Trophoblast cell (in vitro differentiated cells and primary cell): ENCODE results near the gene RABL2B.
"Not testable (repeated sequence)": the region's sequence is repeated elsewhere in the genome, so short reads cannot be mapped to it uniquely, and the experiment has no call there.

Source experiments
- DNase-seq, 2 donors: peaks; one replicate each; pipeline ENCODE4 v3.0.0-alpha.2; 2016
- H2AFZ ChIP-seq: 2 replicates; pipeline ENCODE4 v1.6.1; 2013; ENCODE audit warnings: low read length, moderate library complexity, mild to moderate bottlenecking; ENCODE audit not compliant: insufficient read depth, poor library complexity
- H2AK5ac ChIP-seq: 2 replicates; pipeline ENCODE4 v1.6.1; 2013; ENCODE audit warnings: mild to moderate bottlenecking, low read length
- H2BK120ac ChIP-seq: 2 replicates; pipeline ENCODE4 v1.6.1; 2013; ENCODE audit warnings: low read length, mild to moderate bottlenecking, moderate library complexity; ENCODE audit not compliant: insufficient read depth, poor library complexity
- H2BK12ac ChIP-seq: 2 replicates; pipeline ENCODE4 v1.6.1; 2013; ENCODE audit warnings: mild to moderate bottlenecking, low read length, moderate library complexity
- H2BK5ac ChIP-seq: 2 replicates; pipeline ENCODE4 v1.6.1; 2013; ENCODE audit warnings: low read length, low read depth, moderate library complexity, mild to moderate bottlenecking; ENCODE audit not compliant: poor library complexity
- H3K14ac ChIP-seq: 2 replicates; pipeline ENCODE4 v1.6.1; 2013; ENCODE audit warnings: mild to moderate bottlenecking, low read length
- H3K18ac ChIP-seq: 2 replicates; pipeline ENCODE4 v1.6.1; 2013; ENCODE audit warnings: mild to moderate bottlenecking, low read length
- H3K23ac ChIP-seq: 2 replicates; pipeline ENCODE4 v1.6.1; 2013; ENCODE audit warnings: low read length
- H3K27ac ChIP-seq: 2 replicates; pipeline ENCODE4 v1.5.1; 2013; ENCODE audit warnings: low read depth, mild to moderate bottlenecking, inconsistent platforms, low read length, moderate library complexity
- H3K27me3 ChIP-seq: 2 replicates; pipeline ENCODE4 v1.6.1; 2013; ENCODE audit warnings: inconsistent platforms, mild to moderate bottlenecking, low read length, moderate library complexity; ENCODE audit not compliant: insufficient read depth
- H3K36me3 ChIP-seq, 2 experiments: 1 replicate in 1 of 2; 2 replicates in 1 of 2; pipeline ENCODE4 v1.6.1; 2013; ENCODE audit warnings: low read length in 2 of 2, mild to moderate bottlenecking in 2 of 2, moderate library complexity in 1 of 2; ENCODE audit not compliant: insufficient read depth in 2 of 2, control insufficient read depth in 1 of 2
- H3K4ac ChIP-seq: 2 replicates; pipeline ENCODE4 v1.6.1; 2013; ENCODE audit warnings: low read depth, mild to moderate bottlenecking, low read length, moderate library complexity
- H3K4me1 ChIP-seq, 2 experiments: 1 replicate in 1 of 2; 2 replicates in 1 of 2; pipeline ENCODE4 v1.6.1; 2013; ENCODE audit warnings: low read length in 2 of 2, mild to moderate bottlenecking in 2 of 2, moderate library complexity in 1 of 2; ENCODE audit not compliant: insufficient read depth in 2 of 2, control insufficient read depth in 1 of 2
- H3K4me2 ChIP-seq: 2 replicates; pipeline ENCODE4 v1.6.1; 2013; ENCODE audit warnings: inconsistent platforms, mild to moderate bottlenecking, low read length, moderate library complexity
- H3K4me3 ChIP-seq: 2 replicates; pipeline ENCODE4 v1.5.1; 2013; ENCODE audit warnings: mild to moderate bottlenecking, low read depth, low read length, inconsistent platforms
- H3K79me1 ChIP-seq: one replicate; pipeline ENCODE4 v1.6.1; 2013; ENCODE audit warnings: low read length
- H3K79me2 ChIP-seq: 2 replicates; pipeline ENCODE4 v1.6.1; 2013; ENCODE audit warnings: low read length, mild to moderate bottlenecking; ENCODE audit not compliant: control insufficient read depth, insufficient read depth, poor library complexity
- H3K9ac ChIP-seq: 2 replicates; pipeline ENCODE4 v1.6.1; 2013; ENCODE audit warnings: mild to moderate bottlenecking, low read length
- H3K9me3 ChIP-seq: 2 replicates; pipeline ENCODE4 v1.6.1; 2013; ENCODE audit warnings: low read depth, mild to moderate bottlenecking, control low read depth, inconsistent platforms, low read length; ENCODE audit not compliant: insufficient read depth
- H4K12ac ChIP-seq: 2 replicates; pipeline ENCODE4 v1.6.1; 2013; ENCODE audit warnings: low read depth, mild to moderate bottlenecking, low read length, moderate library complexity
- H4K8ac ChIP-seq: 2 replicates; pipeline ENCODE4 v1.6.1; 2013; ENCODE audit warnings: low read depth, mild to moderate bottlenecking, low read length, moderate library complexity
- H4K91ac ChIP-seq: one replicate; pipeline ENCODE4 v1.6.1; 2013; ENCODE audit warnings: low read depth, mild to moderate bottlenecking, low read length, moderate library complexity
- WGBS: extraction: QIAGEN DNeasy Blood & Tissue Kit; methylation state at CpG from one replicate; pipeline ENCODE4 v1.1.7; 2013; ENCODE audit warnings: missing lambda C conversion rate; ENCODE audit not compliant: insufficient read length, insufficient coverage; ENCODE audit errors: extremely low coverage; 5-methylcytosine and 5-hydroxymethylcytosine counted together

The RABL2B gene

DNA sequence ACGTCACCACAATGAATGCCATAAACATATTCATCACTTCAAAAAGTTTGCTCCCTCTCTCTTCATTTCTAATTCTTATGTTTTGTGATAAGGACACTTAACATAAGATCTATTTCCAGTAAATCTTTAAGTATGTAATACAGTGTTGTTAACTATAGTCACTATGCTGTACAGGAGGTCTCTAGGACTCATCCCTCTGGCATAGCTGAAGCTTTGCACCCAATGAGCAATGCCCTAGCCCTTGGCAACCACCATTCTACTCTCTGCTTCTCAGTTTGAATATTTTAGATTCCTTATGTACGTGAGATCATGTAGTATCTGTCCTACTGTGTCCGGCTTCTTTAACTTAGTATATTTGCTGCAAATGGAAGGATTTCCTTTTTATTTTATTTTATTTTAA, 19.1 kb downstream of the RABL2B start:
- H3K79me1 ChIP-seq, H3K27me3 ChIP-seq, H2BK5ac ChIP-seq, DNase-seq, H3K9me3 ChIP-seq, H3K14ac ChIP-seq, H4K91ac ChIP-seq, H3K4ac ChIP-seq, H3K9ac ChIP-seq, H4K12ac ChIP-seq, H3K79me2 ChIP-seq, H3K4me2 ChIP-seq, H3K18ac ChIP-seq, H2BK120ac ChIP-seq, H3K4me1 ChIP-seq, H3K23ac ChIP-seq, H2AFZ ChIP-seq, H2AK5ac ChIP-seq, H3K36me3 ChIP-seq, H3K27ac ChIP-seq, H2BK12ac ChIP-seq, H4K8ac ChIP-seq, H3K4me3 ChIP-seq: not testable (repeated sequence)
- WGBS: no CpG with 5 or more reads among the region's 3 CpGs

DNA sequence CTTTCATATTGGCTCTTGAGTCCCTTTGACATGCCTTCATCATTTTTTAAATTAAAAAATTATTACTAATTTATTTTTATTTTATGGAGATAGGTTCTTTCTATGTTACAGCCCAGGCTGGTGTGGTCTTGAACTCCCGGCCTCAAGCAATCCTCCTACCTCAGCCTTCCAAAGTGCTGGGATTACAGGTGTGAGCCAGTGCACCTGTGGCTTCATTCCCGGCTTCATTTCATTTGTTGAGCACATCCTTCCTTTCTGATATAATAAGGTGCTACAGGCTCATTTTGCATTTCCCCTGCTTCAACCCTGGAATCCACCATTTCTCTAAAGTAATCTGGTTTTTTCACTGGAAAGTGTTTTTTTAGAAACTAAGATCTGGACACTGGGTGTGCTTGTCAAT, 21.6 kb downstream of the RABL2B start:
- H2AFZ ChIP-seq, DNase-seq, H3K79me1 ChIP-seq, H3K18ac ChIP-seq, H3K9ac ChIP-seq, H3K27ac ChIP-seq, H2BK5ac ChIP-seq, H3K4ac ChIP-seq, H2AK5ac ChIP-seq, H3K79me2 ChIP-seq, H4K91ac ChIP-seq, H3K27me3 ChIP-seq, H3K4me3 ChIP-seq, H3K4me2 ChIP-seq, H3K14ac ChIP-seq, H3K4me1 ChIP-seq, H3K23ac ChIP-seq, H4K8ac ChIP-seq, H2BK120ac ChIP-seq, H4K12ac ChIP-seq, H3K9me3 ChIP-seq, H2BK12ac ChIP-seq, H3K36me3 ChIP-seq: not testable (repeated sequence)
- no CpG with 5 or more reads among the region's 2 CpGs for WGBS

DNA sequence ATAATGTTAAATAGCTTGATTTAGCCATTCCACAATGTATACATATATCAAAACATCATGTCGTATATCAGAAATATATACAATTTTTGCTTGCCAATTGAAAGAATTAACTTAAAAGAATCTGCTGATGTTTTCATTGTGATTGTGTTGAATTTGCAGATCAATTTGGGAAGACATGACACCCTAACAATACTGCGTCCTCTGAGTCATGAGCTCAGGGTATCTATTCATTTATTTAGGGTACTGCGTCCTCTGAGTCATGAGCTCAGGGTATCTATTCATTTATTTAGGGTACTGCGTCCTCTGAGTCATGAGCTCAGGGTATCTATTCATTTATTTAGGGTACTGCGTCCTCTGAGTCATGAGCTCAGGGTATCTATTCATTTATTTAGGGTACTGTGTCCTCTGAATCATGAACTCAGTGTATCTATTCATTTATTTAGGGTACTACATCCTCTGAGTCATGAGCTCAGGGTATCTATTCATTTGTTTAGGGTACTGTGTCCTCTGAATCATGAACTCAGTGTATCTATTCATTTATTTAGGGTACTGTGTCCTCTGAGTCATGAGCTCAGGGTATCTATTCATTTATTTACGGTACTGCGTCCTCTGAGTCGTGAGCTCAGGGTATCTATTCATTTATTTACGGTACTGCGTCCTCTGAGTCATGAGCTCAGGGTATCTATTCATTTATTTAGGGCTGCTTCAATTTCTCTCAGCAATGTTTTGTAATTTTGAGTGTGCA, 23.7 kb downstream of the RABL2B start:
- H3K27me3 ChIP-seq, H3K4me3 ChIP-seq, H4K12ac ChIP-seq, H3K4ac ChIP-seq, H4K91ac ChIP-seq, H3K4me1 ChIP-seq, H2BK120ac ChIP-seq, H3K14ac ChIP-seq, H3K18ac ChIP-seq, H3K23ac ChIP-seq, H3K4me2 ChIP-seq, H2BK5ac ChIP-seq, H3K79me2 ChIP-seq, H2AK5ac ChIP-seq, H2BK12ac ChIP-seq, H3K79me1 ChIP-seq, H3K9ac ChIP-seq, H2AFZ ChIP-seq, H3K36me3 ChIP-seq, H4K8ac ChIP-seq, H3K9me3 ChIP-seq, H3K27ac ChIP-seq: not testable (repeated sequence)
- WGBS: no CpG with 5 or more reads among the region's 10 CpGs
- peak in 1 of 2 donors; percentile 21 for DNase-seq

DNA sequence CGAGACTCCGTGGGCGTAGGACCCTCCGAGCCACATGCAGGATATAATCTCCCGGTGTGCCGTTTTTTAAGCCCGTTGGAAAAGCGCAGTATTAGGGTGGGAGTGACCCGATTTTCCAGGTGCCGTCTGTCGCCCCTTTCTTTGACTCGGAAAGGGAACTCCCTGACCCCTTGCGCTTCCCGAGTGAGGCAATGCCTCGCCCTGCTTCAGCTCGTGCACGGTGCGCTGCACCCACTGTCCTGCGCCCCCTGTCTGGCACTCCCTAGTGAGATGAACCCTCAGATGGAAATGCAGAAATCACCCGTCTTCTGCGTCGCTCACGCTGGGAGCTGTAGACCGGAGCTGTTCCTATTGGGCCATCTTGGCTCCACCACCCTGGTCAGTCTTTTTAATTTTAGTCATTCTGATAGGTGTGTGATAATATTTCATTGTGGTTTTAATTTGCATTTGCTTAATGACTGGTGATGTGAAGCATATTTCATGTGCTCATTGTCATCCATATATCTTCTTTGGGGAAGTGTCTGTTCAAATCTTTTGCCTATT, 26.4 kb downstream of the RABL2B start:
- not testable (repeated sequence) for H3K9me3 ChIP-seq, H2BK5ac ChIP-seq, H3K4me1 ChIP-seq, H3K18ac ChIP-seq, H3K27me3 ChIP-seq, H3K79me1 ChIP-seq, H2BK12ac ChIP-seq, H3K36me3 ChIP-seq, H3K4ac ChIP-seq, H4K91ac ChIP-seq, DNase-seq, H4K12ac ChIP-seq, H3K79me2 ChIP-seq, H3K27ac ChIP-seq, H2AK5ac ChIP-seq, H2BK120ac ChIP-seq, H3K23ac ChIP-seq, H3K9ac ChIP-seq
- Histone ChIP-seq H3K4me2 (peak overlapping the region; percentile 53), H3K4me3 (peak overlapping the region; percentile 66), H3K14ac (peak overlapping the region; percentile 40), H4K8ac (peak overlapping the region; percentile 73), H2AFZ (peak overlapping the region; percentile 79)
- no CpG with 5 or more reads among the region's 24 CpGs for WGBS
